Measurements from ENCODE around the gene CSMD2.

DNA sequence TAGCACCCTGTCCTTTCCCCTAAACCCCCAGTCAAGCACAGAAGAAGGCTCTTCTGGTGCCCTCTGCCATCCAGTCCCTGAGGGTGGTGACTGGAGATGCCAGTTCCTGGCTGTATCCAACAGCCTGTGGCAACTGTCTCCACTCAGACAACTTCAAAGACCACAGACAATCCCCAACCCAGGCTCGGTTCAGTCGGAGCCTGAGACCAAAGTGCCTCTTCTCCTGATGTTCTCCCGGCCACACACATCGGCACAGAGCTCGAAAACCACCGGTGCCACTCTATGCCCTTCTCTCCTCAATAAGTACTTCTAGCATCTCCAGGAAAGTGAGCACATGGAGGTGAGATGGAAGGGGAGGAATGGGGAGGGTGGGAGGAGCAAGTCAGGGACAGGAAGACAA lies 340.7 kb downstream of the CSMD2 start:
- TF ChIP-seq, protein P1, sequence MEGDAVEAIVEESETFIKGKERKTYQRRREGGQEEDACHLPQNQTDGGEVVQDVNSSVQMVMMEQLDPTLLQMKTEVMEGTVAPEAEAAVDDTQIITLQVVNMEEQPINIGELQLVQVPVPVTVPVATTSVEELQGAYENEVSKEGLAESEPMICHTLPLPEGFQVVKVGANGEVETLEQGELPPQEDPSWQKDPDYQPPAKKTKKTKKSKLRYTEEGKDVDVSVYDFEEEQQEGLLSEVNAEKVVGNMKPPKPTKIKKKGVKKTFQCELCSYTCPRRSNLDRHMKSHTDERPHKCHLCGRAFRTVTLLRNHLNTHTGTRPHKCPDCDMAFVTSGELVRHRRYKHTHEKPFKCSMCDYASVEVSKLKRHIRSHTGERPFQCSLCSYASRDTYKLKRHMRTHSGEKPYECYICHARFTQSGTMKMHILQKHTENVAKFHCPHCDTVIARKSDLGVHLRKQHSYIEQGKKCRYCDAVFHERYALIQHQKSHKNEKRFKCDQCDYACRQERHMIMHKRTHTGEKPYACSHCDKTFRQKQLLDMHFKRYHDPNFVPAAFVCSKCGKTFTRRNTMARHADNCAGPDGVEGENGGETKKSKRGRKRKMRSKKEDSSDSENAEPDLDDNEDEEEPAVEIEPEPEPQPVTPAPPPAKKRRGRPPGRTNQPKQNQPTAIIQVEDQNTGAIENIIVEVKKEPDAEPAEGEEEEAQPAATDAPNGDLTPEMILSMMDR (IDR thresholded peaks at IDR 0.05): no peak
- TF ChIP-seq POLR2A (IDR thresholded peaks at IDR 0.05): no peak
